Type B pancreatic cell (in vitro differentiated cells): ENCODE results near the gene P2RX2. TPM values are rescaled to one million over a fixed set of nuclear protein-coding genes. Genes with fewer than 3 reads are reported as not detected.

Experiments used
- DNase-seq: peaks from one replicate; pipeline ENCODE4 v3.0.0; 2021; ENCODE audit warnings: mixed read lengths; ENCODE audit not compliant: unreplicated experiment; ENCODE audit errors: extremely low spot score
- H3K27ac Mint-ChIP-seq: 2 replicates; pipeline ENCODE4 v1.8.0; 2021; ENCODE audit warnings: mild to moderate bottlenecking, mixed read lengths
- H3K27me3 Mint-ChIP-seq: 2 replicates; pipeline ENCODE4 v1.8.0; 2021; ENCODE audit warnings: mixed read lengths
- H3K36me3 Mint-ChIP-seq: 2 replicates; pipeline ENCODE4 v1.8.0; 2021; ENCODE audit warnings: mixed read lengths
- H3K4me1 Mint-ChIP-seq: one replicate; pipeline ENCODE4 v1.8.0; 2021; ENCODE audit warnings: mixed read lengths; ENCODE audit not compliant: unreplicated experiment
- H3K4me3 Mint-ChIP-seq: 2 replicates; pipeline ENCODE4 v1.8.0; 2021; ENCODE audit warnings: mild to moderate bottlenecking, mixed read lengths
- H3K9me3 Mint-ChIP-seq: 2 replicates; pipeline ENCODE4 v1.8.0; 2021; ENCODE audit warnings: mixed read lengths
- total RNA-seq: library from RNA; stranded (reverse); gene quantifications from 2 replicates; pipeline ENCODE4 v1.2.1, GENCODE V29; 2021; ENCODE audit warnings: low replicate concordance
- TF ChIP-seq, protein P1 (sequence below): fragments of 200-600 bp; sonication (generic); conservative IDR thresholded peaks from 2 replicates; pipeline ENCODE4 v1.5.0; 2021; ENCODE audit warnings: antibody characterized with exemption, mild to moderate bottlenecking

The P2RX2 gene
- total RNA-seq, 1 donor from 2014 or later, result 2.8 TPM

DNA sequence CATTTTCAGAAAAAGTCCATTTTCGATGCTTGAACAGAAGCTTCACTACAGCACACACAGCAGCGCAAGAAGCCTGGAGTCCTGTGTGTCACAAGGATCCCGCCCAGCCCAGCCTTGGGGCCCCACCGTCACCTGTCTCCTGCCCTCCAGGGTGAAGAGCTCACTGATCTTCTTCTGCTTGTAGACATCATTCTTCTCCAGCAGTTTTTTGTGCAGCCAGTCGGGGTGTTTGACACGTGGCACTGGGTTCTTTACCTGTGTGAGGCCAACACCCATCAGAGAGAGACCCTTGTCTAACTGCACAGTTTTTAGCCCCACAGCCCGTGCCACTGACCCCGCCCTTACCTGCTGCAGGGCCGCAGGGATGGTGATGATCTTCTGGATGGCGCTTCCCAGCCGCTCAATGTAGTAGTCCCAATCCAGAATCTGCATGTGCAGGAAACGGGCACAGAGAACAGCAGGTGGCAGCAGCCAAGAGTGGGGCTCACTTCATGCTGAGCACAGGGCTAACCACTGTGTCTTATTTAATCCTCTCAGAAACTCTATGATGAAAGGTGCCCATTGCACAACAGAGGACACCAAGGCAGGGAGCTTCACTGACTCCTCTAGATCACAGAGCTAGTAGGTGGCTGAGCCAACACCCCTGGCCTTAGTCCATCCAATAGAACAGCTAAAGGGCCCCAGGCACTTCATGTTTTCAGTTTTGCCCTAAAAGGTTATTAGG, 38.6 kb downstream of the P2RX2 start:
- H3K27ac Mint-ChIP-seq, result no peak overlapping the region
- H3K4me3 Mint-ChIP-seq, result no peak overlapping the region
- no peaks in the 10 kb centered on the region for H3K4me1 Mint-ChIP-seq
- TF ChIP-seq, protein P1, sequence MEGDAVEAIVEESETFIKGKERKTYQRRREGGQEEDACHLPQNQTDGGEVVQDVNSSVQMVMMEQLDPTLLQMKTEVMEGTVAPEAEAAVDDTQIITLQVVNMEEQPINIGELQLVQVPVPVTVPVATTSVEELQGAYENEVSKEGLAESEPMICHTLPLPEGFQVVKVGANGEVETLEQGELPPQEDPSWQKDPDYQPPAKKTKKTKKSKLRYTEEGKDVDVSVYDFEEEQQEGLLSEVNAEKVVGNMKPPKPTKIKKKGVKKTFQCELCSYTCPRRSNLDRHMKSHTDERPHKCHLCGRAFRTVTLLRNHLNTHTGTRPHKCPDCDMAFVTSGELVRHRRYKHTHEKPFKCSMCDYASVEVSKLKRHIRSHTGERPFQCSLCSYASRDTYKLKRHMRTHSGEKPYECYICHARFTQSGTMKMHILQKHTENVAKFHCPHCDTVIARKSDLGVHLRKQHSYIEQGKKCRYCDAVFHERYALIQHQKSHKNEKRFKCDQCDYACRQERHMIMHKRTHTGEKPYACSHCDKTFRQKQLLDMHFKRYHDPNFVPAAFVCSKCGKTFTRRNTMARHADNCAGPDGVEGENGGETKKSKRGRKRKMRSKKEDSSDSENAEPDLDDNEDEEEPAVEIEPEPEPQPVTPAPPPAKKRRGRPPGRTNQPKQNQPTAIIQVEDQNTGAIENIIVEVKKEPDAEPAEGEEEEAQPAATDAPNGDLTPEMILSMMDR, result no peak
- H3K27me3 Mint-ChIP-seq, result no peaks in the 10 kb centered on the region
- H3K9me3 Mint-ChIP-seq, result no peaks in the 10 kb centered on the region
- DNase-seq, result no peak
- H3K36me3 Mint-ChIP-seq, result peaks cover 43% of the 10 kb centered on the region

DNA sequence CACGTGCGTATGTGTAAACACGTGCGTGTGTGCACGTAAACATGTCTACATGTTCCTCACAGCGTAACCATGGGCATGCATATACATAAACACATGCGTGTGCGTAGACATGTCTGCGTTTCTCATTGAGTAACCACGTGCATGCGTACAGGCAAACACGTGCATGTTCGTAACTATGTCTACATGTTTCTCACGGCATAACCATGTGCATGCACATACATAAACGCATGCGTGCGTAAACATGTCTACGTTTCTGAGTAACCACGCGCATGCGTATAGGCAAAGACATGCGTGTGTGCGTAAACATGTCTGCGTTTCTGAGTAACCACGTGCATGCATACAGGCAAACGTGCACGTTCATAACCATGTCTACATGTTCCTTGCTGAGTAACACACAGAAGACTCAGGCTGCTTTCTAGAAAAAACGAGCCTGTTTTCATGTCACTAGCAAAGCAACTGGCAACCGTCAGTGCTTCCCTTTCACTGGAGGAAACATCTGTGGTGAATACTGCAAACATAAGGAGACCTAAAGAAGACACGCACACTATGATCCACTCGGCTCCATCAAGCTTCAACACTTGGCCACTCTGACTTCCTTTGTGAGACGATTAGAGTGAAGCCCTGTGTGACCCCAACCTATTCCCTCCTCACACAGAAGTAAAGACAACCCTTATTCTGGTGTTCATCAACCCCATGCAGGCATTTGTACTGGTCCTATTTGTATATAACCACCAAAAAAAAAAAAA, 39.7 kb downstream of the P2RX2 start:
- TF ChIP-seq, protein P1, result no peak
- no peaks in the 10 kb centered on the region for H3K27me3 Mint-ChIP-seq
- peaks cover 44% of the 10 kb centered on the region for H3K36me3 Mint-ChIP-seq
- H3K4me1 Mint-ChIP-seq, result no peaks in the 10 kb centered on the region
- no peaks in the 10 kb centered on the region for H3K9me3 Mint-ChIP-seq
- DNase-seq, result no peak
- no peak overlapping the region for H3K4me3 Mint-ChIP-seq
- H3K27ac Mint-ChIP-seq, result no peak overlapping the region

DNA sequence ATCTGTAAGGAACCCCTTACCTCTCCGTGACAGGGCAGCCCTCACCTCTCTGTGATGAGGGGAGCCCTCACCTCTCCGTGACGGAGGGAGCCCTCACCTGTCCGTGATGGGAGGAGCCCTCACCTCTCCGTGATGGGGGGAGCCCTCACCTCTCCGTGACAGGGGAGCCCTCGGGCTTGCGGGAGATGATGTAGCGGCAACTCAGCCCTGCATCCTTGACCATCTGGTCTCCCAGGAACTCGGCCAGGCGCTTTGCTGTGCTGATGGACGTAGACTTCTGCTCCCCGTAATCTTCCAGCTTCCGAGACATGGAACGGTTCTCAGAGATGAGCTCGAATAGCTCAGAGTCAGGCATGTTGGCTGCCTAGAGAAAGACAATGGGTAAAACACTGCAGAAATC, 40.6 kb downstream of the P2RX2 start:
- Mint-ChIP-seq H3K4me3 (no peak overlapping the region), H3K4me1 (no peaks in the 10 kb centered on the region), H3K27ac (no peak overlapping the region), H3K9me3 (no peaks in the 10 kb centered on the region), H3K27me3 (no peaks in the 10 kb centered on the region), H3K36me3 (peaks cover 36% of the 10 kb centered on the region)
- no peak for DNase-seq
- TF ChIP-seq, protein P1, result no peak

DNA sequence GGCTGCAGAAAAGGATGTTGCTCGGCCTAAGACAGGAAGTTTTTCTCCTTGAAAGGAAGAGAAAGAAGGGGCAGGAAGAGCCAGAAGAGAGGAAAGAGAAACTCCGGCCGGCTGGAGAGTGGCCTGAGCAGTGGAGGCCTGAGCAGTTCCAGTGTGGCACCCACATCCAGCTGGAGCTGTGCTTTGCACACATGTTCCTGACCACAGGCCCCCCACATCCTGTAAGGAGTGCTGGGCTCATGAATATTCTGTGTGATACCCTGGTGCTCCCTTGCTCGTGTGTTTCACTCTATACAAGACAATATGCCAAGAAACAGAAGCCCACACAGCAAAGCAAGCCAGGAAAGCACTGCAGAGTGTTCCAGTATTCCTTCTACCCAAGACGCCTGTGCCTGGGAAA, 41.5 kb downstream of the P2RX2 start:
- DNase-seq, result no peak
- Mint-ChIP-seq H3K9me3 (no peaks in the 10 kb centered on the region), H3K4me1 (no peaks in the 10 kb centered on the region), H3K36me3 (peaks cover 31% of the 10 kb centered on the region), H3K27me3 (no peaks in the 10 kb centered on the region), H3K27ac (no peak overlapping the region), H3K4me3 (no peak overlapping the region)
- TF ChIP-seq, protein P1, result no peak

DNA sequence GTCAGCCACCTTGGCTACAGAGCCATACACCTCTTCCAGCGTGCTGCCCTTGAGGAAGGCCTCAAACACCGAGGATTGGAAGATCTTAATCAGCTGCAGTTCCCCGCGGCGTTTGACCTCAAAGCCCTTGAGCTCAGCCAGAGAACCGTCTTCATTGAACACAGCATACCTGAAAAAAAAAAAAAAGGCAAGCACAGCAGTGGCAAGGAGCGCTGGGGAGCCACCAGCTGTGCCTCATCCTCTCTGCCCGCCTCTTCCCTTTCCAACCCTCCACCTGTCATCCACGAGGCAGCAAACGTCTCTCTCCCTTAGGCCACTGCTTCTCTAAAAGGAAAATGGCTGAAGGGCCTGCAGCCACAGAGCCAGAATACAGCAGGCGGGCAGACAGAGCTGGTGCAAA, 42.4 kb downstream of the P2RX2 start:
- no peaks in the 10 kb centered on the region for H3K4me1 Mint-ChIP-seq
- peaks cover 35% of the 10 kb centered on the region for H3K36me3 Mint-ChIP-seq
- TF ChIP-seq, protein P1, result no peak
- DNase-seq, result no peak
- no peak overlapping the region for H3K27ac Mint-ChIP-seq
- H3K27me3 Mint-ChIP-seq, result no peaks in the 10 kb centered on the region
- H3K4me3 Mint-ChIP-seq, result no peak overlapping the region
- no peaks in the 10 kb centered on the region for H3K9me3 Mint-ChIP-seq
